Activated naive CD8-positive, alpha-beta T cell treated with anti-CD3 and anti-CD28 coated beads for 36 hours (primary cell): ENCODE data around the gene HORMAD2. TPM values are rescaled to one million over a fixed set of nuclear protein-coding genes. Genes with fewer than 3 reads are reported as not detected.
A peak's percentile ranks its signal among the peaks of the same experiment; 100 is the strongest.

Experiments used
- DNase-seq: peaks from one replicate; pipeline ENCODE4 v3.0.0; 2021
- H3K27ac Mint-ChIP-seq: one replicate; pipeline ENCODE4 v1.8.0; 2022; ENCODE audit warnings: mild to moderate bottlenecking, moderate library complexity, mixed read lengths
- H3K27me3 Mint-ChIP-seq: one replicate; pipeline ENCODE4 v1.8.0; 2022; ENCODE audit warnings: mild to moderate bottlenecking, mixed read lengths
- H3K36me3 Mint-ChIP-seq: one replicate; pipeline ENCODE4 v1.8.0; 2021; ENCODE audit warnings: mild to moderate bottlenecking, mixed read lengths
- H3K4me1 Mint-ChIP-seq: one replicate; pipeline ENCODE4 v1.8.0; 2021; ENCODE audit warnings: mixed read lengths
- H3K4me3 Mint-ChIP-seq: one replicate; pipeline ENCODE4 v1.8.0; 2022; ENCODE audit warnings: mild to moderate bottlenecking, moderate library complexity, mixed read lengths
- H3K9me3 Mint-ChIP-seq: one replicate; pipeline ENCODE4 v1.8.0; 2022; ENCODE audit warnings: mixed read lengths
- total RNA-seq, 2 experiments: library from RNA; stranded (reverse); gene quantifications; one replicate each; pipeline ENCODE4 v1.2.3, GENCODE V29; 2021

Gene HORMAD2
- total RNA-seq, 2 experiments from 2014 or later: not detected

DNA sequence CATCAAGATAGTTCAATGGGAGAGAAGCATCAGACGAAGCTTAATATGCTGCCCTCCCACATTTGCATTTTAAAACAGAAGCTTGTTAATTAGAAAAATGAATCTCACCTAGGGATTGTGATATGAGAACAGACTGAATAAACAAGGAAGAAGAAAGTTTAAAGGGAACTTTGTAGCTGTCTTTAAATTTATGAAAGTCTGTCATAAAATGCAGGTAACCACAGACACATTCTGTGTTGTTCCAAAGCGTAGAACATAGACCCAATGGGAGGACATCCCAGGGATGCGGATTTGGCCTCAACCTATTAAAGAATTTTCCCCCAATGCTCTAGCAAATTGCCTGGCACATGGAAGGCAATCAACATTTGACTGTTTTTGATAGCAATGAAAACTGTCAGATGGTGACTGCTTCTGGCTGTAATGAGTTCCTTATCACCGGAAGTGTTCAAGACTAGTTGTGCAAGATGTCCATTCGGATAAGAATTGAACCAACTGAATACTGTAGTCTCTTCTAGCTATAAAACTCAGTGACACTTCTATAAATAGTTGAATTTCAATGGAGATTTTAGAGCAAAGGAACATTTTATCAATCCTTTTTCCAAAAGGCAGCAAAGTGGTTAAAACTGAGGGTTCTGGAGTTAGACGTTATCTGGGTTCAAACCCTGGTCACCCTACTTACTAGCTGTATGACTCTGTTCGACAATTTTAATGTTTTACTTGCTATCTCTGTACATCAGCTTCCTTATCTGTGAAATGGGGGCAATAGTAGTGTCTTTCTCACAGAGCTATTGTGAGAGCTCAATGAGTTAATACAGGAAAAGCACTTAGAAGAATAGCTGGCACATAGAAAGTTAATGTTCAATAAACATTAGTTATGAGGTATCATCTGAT lies 101.4 kb downstream of the HORMAD2 start:
- peaks cover 4% of the 10 kb centered on the region for H3K36me3 Mint-ChIP-seq
- H3K9me3 Mint-ChIP-seq: no peaks in the 10 kb centered on the region
- H3K4me3 Mint-ChIP-seq: no peak overlapping the region
- no peaks in the 10 kb centered on the region for H3K27me3 Mint-ChIP-seq
- H3K27ac Mint-ChIP-seq: peak overlapping the region; percentile 82
- peaks cover 87% of the 10 kb centered on the region for H3K4me1 Mint-ChIP-seq
- no peak for DNase-seq

DNA sequence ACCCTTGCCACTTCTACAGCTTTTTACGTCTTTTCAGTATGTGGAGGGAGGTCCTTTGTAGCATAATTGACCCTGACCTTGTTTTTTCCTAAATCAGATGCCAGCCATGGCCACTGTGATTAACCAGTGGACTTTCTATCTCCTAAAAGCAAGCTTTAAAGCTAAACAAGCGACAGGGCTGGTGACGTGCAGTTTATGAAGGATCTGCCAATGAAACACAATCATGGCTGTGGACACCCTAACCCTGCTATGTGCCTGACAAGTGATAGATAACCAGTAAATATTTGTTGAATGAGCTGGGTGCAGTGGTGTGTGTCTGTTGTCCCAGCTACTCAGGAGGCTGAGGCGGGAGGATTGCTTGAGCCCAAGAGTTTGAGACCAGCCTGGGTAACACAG lies 102.1 kb downstream of the HORMAD2 start:
- Mint-ChIP-seq H3K9me3 (no peaks in the 10 kb centered on the region), H3K27ac (peak overlapping the region; percentile 82), H3K4me1 (peaks cover 87% of the 10 kb centered on the region), H3K4me3 (no peak overlapping the region), H3K27me3 (no peaks in the 10 kb centered on the region), H3K36me3 (peaks cover 4% of the 10 kb centered on the region)
- no peak for DNase-seq

DNA sequence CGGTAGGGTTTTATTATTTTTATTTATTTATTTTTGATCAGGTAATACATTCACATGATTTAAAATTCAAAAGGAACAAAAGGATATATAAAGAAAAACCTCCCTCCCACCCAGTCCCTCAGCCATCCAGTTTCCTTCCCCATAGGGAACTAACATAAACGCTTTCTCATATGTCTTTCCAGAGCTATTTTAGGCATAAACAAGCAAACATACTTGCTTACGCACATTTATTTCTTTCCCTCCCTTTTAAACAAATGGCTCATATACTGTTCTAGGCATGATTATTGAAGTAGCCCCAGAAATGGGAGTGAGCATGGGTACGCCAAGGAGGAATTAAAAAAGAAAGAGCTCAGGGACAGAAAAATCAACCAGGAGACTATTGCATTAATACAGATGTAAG lies 102.6 kb downstream of the HORMAD2 start:
- Mint-ChIP-seq H3K4me1 (peaks cover 88% of the 10 kb centered on the region), H3K36me3 (peaks cover 6% of the 10 kb centered on the region), H3K27me3 (no peaks in the 10 kb centered on the region), H3K9me3 (no peaks in the 10 kb centered on the region), H3K4me3 (no peak overlapping the region), H3K27ac (peak overlapping the region; percentile 96)
- no peak for DNase-seq

DNA sequence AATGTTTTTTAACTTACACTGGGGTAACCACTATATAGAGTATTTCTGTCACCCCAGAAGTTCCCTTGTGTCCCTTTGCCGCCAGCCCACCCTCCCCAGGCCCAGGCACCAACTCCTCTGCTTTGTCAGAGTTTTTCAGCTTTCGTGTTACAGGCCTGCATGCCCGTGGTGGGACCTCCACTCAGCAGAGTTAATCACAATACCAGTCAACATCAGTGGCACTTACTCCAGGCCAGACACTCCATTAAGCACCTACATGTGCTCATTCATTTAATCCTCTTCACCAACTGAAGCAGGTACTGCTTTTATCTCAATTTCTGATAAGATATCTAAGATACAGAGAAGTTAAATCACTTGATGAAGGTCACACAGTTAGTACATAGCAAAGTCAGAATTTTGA lies 103.0 kb downstream of the HORMAD2 start:
- Mint-ChIP-seq H3K36me3 (peaks cover 6% of the 10 kb centered on the region), H3K9me3 (no peaks in the 10 kb centered on the region), H3K27me3 (no peaks in the 10 kb centered on the region), H3K4me3 (peak overlapping the region; percentile 42), H3K27ac (peak overlapping the region; percentile 96), H3K4me1 (peaks cover 85% of the 10 kb centered on the region)
- no peak for DNase-seq

DNA sequence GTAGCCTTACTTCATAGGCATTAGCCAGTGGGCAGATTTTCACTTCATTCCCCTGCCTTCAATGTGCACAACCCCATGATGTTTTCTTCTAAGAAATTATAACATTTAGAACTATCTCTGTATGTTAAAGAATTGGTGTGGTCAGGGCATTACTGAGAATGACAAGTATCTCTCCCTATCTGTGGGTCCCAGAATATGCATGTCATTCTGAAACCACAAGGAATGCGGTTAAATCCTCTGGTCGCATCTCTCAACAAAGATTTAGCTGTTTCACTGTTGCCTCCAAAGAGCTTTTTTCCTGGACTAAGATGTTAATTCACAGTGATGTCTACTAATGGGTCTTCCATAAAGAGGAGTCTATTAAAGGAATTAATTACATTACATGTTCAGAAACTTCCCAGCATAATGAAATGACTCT lies 103.6 kb downstream of the HORMAD2 start:
- Mint-ChIP-seq H3K27ac (peak overlapping the region; percentile 96), H3K4me1 (peaks cover 85% of the 10 kb centered on the region), H3K27me3 (no peaks in the 10 kb centered on the region), H3K4me3 (peak overlapping the region; percentile 42), H3K9me3 (no peaks in the 10 kb centered on the region), H3K36me3 (peaks cover 6% of the 10 kb centered on the region)
- no peak for DNase-seq

GRCh38 chr22:30185129-30185528 lies 104.9 kb downstream of the HORMAD2 start:
- Mint-ChIP-seq H3K27me3 (no peaks in the 10 kb centered on the region), H3K4me3 (peak overlapping the region; percentile 48)
- DNase-seq: no peak

DNA sequence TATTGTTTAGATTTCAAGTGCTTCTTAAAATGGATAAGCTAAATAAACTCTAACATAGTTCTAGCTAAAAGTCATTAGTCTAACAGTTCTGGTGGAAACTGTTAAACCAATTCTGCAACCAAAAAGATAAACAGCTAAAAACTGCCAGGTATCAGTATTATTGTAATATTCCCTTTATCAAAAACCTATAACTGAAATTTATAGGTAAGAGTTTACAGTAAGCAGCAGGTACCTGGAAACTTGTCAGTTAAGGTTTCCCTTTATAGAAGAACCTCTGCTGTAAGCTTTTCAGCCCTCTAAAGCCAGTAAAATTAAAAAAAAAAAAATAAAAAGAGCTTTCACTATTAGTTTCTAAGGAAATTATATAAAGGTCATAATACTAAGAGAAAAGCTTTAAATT lies 105.3 kb downstream of the HORMAD2 start:
- H3K4me3 Mint-ChIP-seq: peak overlapping the region; percentile 48
- H3K27ac Mint-ChIP-seq: peak overlapping the region; percentile 96
- H3K9me3 Mint-ChIP-seq: no peaks in the 10 kb centered on the region
- no peak for DNase-seq
- H3K4me1 Mint-ChIP-seq: peaks cover 84% of the 10 kb centered on the region
- no peaks in the 10 kb centered on the region for H3K27me3 Mint-ChIP-seq
- peaks cover 6% of the 10 kb centered on the region for H3K36me3 Mint-ChIP-seq

More at GRCh38 chr22:30185129-30185528, 104.9 kb downstream of the HORMAD2 start:
- H3K4me1 Mint-ChIP-seq: peaks cover 84% of the 10 kb centered on the region
- no peaks in the 10 kb centered on the region for H3K9me3 Mint-ChIP-seq
- H3K27ac Mint-ChIP-seq: peak overlapping the region; percentile 96
- H3K36me3 Mint-ChIP-seq: peaks cover 6% of the 10 kb centered on the region

DNA sequence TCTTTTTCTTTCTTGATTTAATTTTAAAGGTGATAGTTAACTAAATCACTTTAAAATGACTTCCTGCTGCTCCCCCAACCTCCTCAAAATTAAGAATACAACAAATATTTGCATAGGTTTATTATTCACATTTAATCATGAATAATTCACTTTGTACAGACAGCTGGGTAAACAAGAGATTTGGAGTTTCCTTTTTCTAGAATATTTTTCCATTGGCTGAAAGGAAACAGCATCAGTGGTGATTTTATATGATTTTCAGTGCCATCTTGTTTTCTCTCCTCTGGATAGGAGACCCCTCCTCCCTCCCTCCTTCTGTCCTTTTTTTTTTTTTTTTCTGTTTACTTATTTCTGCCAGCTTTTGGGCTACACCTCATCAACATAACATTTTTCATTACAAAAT lies 105.8 kb downstream of the HORMAD2 start:
- Mint-ChIP-seq H3K27ac (peak overlapping the region; percentile 87), H3K27me3 (no peaks in the 10 kb centered on the region), H3K4me1 (peaks cover 87% of the 10 kb centered on the region), H3K4me3 (no peak overlapping the region), H3K36me3 (peaks cover 6% of the 10 kb centered on the region), H3K9me3 (no peaks in the 10 kb centered on the region)
- no peak for DNase-seq

GRCh38 chr22:30186510-30186909 lies 106.2 kb downstream of the HORMAD2 start:
- no peaks in the 10 kb centered on the region for H3K9me3 Mint-ChIP-seq
- peaks cover 87% of the 10 kb centered on the region for H3K4me1 Mint-ChIP-seq

GRCh38 chr22:30187094-30187493 lies 106.8 kb downstream of the HORMAD2 start:
- no peaks in the 10 kb centered on the region for H3K27me3 Mint-ChIP-seq
- H3K36me3 Mint-ChIP-seq: peaks cover 6% of the 10 kb centered on the region
- H3K9me3 Mint-ChIP-seq: peaks cover under 1% of the 10 kb centered on the region
- no peak for DNase-seq
- H3K27ac Mint-ChIP-seq: peak overlapping the region; percentile 88
- H3K4me1 Mint-ChIP-seq: peaks cover 87% of the 10 kb centered on the region
- no peak overlapping the region for H3K4me3 Mint-ChIP-seq

More at GRCh38 chr22:30186510-30186909, 106.2 kb downstream of the HORMAD2 start:
- Mint-ChIP-seq H3K27me3 (no peaks in the 10 kb centered on the region), H3K27ac (peak overlapping the region; percentile 87), H3K4me3 (peak overlapping the region; percentile 5), H3K36me3 (peaks cover 6% of the 10 kb centered on the region)
- DNase-seq: no peak

DNA sequence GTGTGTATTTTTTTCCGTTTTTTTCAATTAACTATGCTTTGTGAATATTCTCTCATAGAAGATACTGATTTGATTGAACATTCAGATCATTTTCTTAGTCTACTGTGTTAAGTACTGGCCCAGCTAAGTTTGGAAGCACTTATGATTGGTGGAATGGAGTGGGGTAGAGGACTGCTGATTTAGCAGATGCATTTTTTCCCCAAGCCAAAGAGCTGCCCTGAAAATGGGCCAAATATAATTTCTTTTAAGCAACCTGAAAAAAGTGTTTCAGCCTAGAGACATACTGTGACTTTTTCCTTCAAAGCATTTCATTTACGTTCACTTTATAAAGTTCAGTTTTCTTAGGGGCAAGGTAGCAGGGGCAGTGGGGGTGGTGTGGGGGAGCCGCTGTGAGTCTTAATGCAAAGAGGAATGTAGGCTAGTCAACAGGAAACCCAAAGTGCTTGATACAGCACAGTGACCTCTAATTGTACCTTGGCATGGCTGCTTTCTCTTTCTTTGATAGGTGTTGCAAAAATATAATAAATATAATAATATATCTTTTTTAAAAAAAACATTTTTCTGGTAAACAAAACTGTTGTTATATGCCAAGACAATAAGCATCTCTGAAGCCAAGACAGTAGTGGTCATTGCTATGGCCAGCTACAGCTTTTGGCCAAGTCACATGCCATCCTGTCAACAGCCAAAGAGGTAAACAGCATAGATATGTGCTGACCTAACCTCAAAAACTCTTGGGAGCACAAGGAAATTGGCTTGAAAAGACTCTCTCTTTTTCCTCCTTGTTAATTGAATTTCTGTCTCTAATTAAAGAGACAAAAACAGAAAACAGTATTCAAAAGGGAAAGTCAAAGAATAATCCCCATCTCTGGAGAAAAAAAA lies 107.5 kb downstream of the HORMAD2 start:
- Mint-ChIP-seq H3K4me1 (peaks cover 88% of the 10 kb centered on the region), H3K4me3 (peak overlapping the region; percentile 35), H3K9me3 (peaks cover 2% of the 10 kb centered on the region), H3K27ac (peak overlapping the region; percentile 88), H3K27me3 (no peaks in the 10 kb centered on the region), H3K36me3 (peaks cover 8% of the 10 kb centered on the region)
- DNase-seq: no peak

DNA sequence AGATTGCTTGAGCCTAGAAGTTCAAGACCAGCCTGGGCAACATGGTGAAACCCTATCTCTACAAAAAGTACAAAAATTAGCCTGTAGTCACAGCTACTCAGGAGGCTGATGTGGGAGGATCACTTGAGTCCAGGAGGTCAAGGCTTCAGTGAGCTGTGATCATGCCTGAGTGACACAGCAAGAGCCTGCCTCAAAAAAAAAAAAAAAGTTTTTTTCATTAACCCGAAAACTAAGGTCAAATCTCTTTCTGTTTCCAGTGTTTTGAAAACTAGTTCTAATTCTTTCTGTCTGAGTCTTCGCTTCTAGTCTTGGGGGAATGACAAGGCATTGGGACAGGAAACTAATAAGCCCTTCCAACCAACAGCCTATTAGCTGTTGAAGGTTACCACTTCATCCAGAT lies 108.6 kb downstream of the HORMAD2 start:
- H3K27ac Mint-ChIP-seq: peak overlapping the region; percentile 84
- H3K4me3 Mint-ChIP-seq: no peak overlapping the region
- peaks cover 8% of the 10 kb centered on the region for H3K36me3 Mint-ChIP-seq
- no peak for DNase-seq
- H3K27me3 Mint-ChIP-seq: no peaks in the 10 kb centered on the region
- H3K9me3 Mint-ChIP-seq: peaks cover 2% of the 10 kb centered on the region
- peaks cover 80% of the 10 kb centered on the region for H3K4me1 Mint-ChIP-seq

DNA sequence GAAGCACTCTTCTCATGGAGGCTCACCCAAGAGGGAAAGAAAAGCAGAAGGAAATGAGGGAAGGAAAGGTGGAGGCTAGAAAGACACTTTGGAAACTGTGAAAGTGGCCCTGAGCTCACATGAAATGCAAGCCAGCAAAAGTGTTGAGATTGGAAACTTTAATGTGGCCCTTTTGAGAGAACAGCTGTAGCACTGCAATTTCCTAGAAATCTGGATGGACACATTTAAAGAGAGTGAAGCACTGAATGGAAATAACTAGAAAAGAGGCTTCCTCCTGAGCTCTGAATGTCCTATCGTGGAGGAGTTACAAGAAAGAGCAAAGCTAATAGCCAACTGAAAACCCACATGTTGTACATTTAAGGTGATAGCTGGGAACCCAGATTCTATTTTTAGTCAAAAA lies 110.3 kb downstream of the HORMAD2 start:
- H3K27ac Mint-ChIP-seq: peak overlapping the region; percentile 85
- peak overlapping the region; percentile 33 for H3K4me3 Mint-ChIP-seq
- no peak for DNase-seq
- H3K4me1 Mint-ChIP-seq: peaks cover 70% of the 10 kb centered on the region
- peaks cover 8% of the 10 kb centered on the region for H3K36me3 Mint-ChIP-seq
- no peaks in the 10 kb centered on the region for H3K27me3 Mint-ChIP-seq
- peaks cover 2% of the 10 kb centered on the region for H3K9me3 Mint-ChIP-seq

DNA sequence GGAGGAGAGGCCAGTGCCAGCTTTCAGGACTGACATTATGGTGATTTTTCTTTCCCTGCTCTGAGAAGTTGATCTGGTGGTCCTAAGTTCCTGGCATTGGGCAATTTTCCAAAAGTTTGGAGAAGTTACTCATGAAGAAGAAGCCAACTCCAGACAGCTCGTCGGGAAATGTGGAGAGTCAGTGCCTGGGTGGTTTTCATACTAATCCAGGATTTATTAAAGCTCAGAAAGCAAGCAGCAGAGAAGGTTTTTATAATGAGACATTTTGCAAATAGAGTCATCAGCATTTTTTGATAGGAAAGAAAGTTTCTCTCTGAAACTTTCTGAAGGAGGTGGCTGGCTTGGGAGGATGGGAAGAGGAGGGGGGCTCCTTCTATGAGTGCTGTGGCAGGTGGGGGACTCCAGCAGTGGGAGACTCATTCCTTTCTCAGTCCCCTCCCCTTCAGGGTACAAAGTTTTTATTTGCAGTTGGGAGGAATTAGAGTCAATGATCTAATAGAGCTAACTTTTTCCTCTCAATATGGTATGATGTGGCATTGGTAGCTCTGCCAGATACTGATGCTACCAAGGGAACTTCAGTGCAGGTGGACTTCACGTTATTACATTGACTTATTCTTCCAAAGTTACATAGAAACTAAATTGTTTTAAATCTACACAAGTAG lies 110.9 kb downstream of the HORMAD2 start:
- Mint-ChIP-seq H3K27ac (peak overlapping the region; percentile 85), H3K27me3 (no peaks in the 10 kb centered on the region), H3K9me3 (peaks cover 2% of the 10 kb centered on the region), H3K4me3 (peak overlapping the region; percentile 33), H3K4me1 (peaks cover 73% of the 10 kb centered on the region), H3K36me3 (peaks cover 12% of the 10 kb centered on the region)
- DNase-seq: no peak

DNA sequence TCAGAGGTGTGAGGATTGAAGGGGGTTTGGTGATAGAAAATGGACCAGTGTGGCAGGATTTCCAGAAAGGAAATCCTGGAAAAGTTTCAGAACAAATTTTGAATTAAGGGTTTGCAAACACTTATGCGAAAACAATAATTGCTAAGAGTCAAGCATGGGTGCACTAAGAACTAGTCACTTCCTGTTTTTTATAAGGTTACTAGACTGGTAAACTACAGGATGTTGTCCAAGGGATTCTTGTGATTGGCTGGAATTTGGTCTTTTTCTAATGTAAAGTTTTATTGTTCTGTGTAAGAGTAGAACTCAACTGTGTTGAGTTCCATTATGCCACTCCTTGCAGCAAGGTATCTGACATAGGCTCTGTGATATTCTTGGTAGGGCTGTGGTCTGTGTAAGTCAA lies 112.2 kb downstream of the HORMAD2 start:
- peaks cover 2% of the 10 kb centered on the region for H3K9me3 Mint-ChIP-seq
- peaks cover 76% of the 10 kb centered on the region for H3K4me1 Mint-ChIP-seq
- peaks cover 7% of the 10 kb centered on the region for H3K36me3 Mint-ChIP-seq
- H3K27me3 Mint-ChIP-seq: no peaks in the 10 kb centered on the region
- H3K4me3 Mint-ChIP-seq: no peak overlapping the region
- H3K27ac Mint-ChIP-seq: peak overlapping the region; percentile 7
- no peak for DNase-seq
